ENCODE results near the gene HSF4.

HSF4 gene

GRCh38 chr16:67174706-67175231 lies 10.2 kb downstream of the HSF4 start:
- Histone ChIP-seq H3K4me3 (replicated peaks; ENCODE audit: insufficient read depth, low read length) (no peak overlapping the region), H3K27ac (replicated peaks) (no peak overlapping the region), H3K27me3 (ENCODE audit: insufficient read depth, poor library complexity, severe bottlenecking) (peaks cover 39% of the 10 kb centered on the region)
- no peak for DNase-seq (ENCODE audit: low read depth in 1 of 2, low spot score in 1 of 2)
- TF ChIP-seq POLR2AphosphoS5 (IDR thresholded peaks at IDR 0.05; ENCODE audit: low read depth) (no peak), CTCF (IDR thresholded peaks at IDR 0.05; ENCODE audit: insufficient read depth, low read length) (no peak), GABPA (IDR thresholded peaks at IDR 0.05; ENCODE audit: low read depth) (no peak), SPI1 (IDR thresholded peaks at IDR 0.05; ENCODE audit: borderline replicate concordance, low read depth) (no peak), REST (IDR thresholded peaks at IDR 0.05; ENCODE audit: insufficient replicate concordance, low read depth) (no peak)

- H3K27me3 ChIP-seq (ENCODE audit: insufficient read depth, poor library complexity, severe bottlenecking) = peaks cover 23% of the 10 kb centered on the region
These were observed 12.1 kb downstream of the HSF4 start for GRCh38 chr16:67176662-67177061.

More at GRCh38 chr16:67176662-67177061, 12.1 kb downstream of the HSF4 start:
- Histone ChIP-seq H3K27ac (replicated peaks) (no peak overlapping the region), H3K4me3 (replicated peaks; ENCODE audit: insufficient read depth, low read length) (no peak overlapping the region)
- no peak for DNase-seq (ENCODE audit: low read depth in 1 of 2, low spot score in 1 of 2)
- no peak for TF ChIP-seq SPI1 (IDR thresholded peaks at IDR 0.05; ENCODE audit: borderline replicate concordance, low read depth)
- no peak for TF ChIP-seq REST (IDR thresholded peaks at IDR 0.05; ENCODE audit: insufficient replicate concordance, low read depth)
- no peak for TF ChIP-seq CTCF (IDR thresholded peaks at IDR 0.05; ENCODE audit: insufficient read depth, low read length)
- TF ChIP-seq POLR2AphosphoS5 (IDR thresholded peaks at IDR 0.05; ENCODE audit: low read depth) = no peak
- TF ChIP-seq GABPA (IDR thresholded peaks at IDR 0.05; ENCODE audit: low read depth) = no peak
